Measurements from ENCODE around the gene SLC4A8. TPM values are rescaled to one million over a fixed set of nuclear protein-coding genes. Genes with fewer than 3 reads are reported as not detected.

The SLC4A8 gene
- total RNA-seq, 2 experiments from 2014 or later, result 1.3 to 1.8 TPM

DNA sequence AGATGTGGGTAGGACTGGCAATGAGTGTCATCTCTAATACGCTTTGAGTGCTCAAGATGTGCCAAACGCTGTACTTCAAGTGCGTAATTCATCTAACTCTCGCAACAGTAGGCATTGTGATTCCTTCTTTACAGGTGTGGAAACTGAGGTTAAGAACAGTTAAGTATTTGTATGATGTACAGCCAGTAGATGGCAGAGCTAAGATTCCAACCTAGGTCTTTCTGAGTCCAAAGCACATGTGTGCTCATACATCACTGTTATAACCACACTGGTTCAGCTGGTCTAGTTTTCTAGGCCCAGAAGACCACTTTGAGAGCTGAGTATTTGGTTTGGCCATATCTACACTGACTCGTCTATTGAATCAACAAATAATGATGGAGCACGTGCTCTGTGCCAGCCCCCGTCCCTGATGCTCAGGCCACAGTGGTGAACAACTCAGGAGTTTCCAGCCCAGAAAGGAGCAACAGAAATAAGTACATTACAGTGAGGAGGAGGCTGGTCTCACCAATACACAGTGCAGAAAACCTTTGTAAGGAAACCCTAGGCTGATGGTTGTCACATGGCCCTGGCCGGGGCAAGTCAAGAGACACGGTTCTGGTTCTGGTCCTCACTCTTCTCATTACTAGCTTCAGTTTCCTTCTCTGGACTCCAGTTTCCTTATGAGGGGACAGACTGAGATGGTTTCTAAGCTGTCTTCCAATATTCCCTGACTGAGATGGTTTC lies 97.1 kb downstream of the SLC4A8 start:
- Histone ChIP-seq H3K27ac (ENCODE audit: low read depth in 1 of 2, low read length in 2 of 2) (no peak overlapping the region), H3K4me3 (ENCODE audit: low read length) (no peak overlapping the region), H3K9me3 (ENCODE audit: control insufficient read depth in 1 of 2, insufficient read depth in 1 of 2, low read length in 2 of 2) (no peaks in the 10 kb centered on the region), H3K27me3 (ENCODE audit: control insufficient read depth in 1 of 2, insufficient read depth in 2 of 2, low read length in 2 of 2) (no peaks in the 10 kb centered on the region), H3K4me1 (ENCODE audit: insufficient read depth, low read length) (no peaks in the 10 kb centered on the region), H3K36me3 (ENCODE audit: insufficient read depth, low read length) (no peaks in the 10 kb centered on the region)
- intact Hi-C loops (cut with DNase I, micrococcal nuclease), result no loop called here
- no peaks in the 10 kb centered on the region for H3K9me3 Mint-ChIP-seq
- H3K27me3 Mint-ChIP-seq, result no peaks in the 10 kb centered on the region
- ATAC-seq (ENCODE audit: poor library complexity) (no peak), DNase-seq (no peak)
- no peak overlapping the region for H3K4me3 Mint-ChIP-seq
- no peaks in the 10 kb centered on the region for H3K36me3 Mint-ChIP-seq (ENCODE audit: low read depth)
- no peak overlapping the region for H3K27ac Mint-ChIP-seq
- CTCF ChIA-PET, result interaction anchor here (1.5 to 1.9 kb wide), 2 partner anchors 10 to 101 kb away, joined by 5 read pairs; no protein-coding TSS in a partner anchor
- TF ChIP-seq, protein P1, sequence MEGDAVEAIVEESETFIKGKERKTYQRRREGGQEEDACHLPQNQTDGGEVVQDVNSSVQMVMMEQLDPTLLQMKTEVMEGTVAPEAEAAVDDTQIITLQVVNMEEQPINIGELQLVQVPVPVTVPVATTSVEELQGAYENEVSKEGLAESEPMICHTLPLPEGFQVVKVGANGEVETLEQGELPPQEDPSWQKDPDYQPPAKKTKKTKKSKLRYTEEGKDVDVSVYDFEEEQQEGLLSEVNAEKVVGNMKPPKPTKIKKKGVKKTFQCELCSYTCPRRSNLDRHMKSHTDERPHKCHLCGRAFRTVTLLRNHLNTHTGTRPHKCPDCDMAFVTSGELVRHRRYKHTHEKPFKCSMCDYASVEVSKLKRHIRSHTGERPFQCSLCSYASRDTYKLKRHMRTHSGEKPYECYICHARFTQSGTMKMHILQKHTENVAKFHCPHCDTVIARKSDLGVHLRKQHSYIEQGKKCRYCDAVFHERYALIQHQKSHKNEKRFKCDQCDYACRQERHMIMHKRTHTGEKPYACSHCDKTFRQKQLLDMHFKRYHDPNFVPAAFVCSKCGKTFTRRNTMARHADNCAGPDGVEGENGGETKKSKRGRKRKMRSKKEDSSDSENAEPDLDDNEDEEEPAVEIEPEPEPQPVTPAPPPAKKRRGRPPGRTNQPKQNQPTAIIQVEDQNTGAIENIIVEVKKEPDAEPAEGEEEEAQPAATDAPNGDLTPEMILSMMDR (IDR thresholded peaks at IDR 0.05), result no peak
- H3K4me1 Mint-ChIP-seq (ENCODE audit: low read depth), result no peaks in the 10 kb centered on the region
- POLR2A ChIA-PET, result no interaction called here

- H3K36me3 Mint-ChIP-seq (ENCODE audit: low read depth), result no peaks in the 10 kb centered on the region
- POLR2A ChIA-PET, result no interaction called here
- H3K27ac ChIP-seq (ENCODE audit: low read depth in 1 of 2, low read length in 2 of 2), result no peak overlapping the region
- H3K4me1 Mint-ChIP-seq (ENCODE audit: low read depth), result no peaks in the 10 kb centered on the region
- TF ChIP-seq, protein P1 (IDR thresholded peaks at IDR 0.05), result no peak
- ATAC-seq (ENCODE audit: poor library complexity), result no peak
- no peaks in the 10 kb centered on the region for H3K27me3 ChIP-seq (ENCODE audit: control insufficient read depth in 1 of 2, insufficient read depth in 2 of 2, low read length in 2 of 2)
- no peaks in the 10 kb centered on the region for H3K4me1 ChIP-seq (ENCODE audit: insufficient read depth, low read length)
- intact Hi-C loops (cut with DNase I, micrococcal nuclease), result no loop called here
- H3K9me3 Mint-ChIP-seq, result no peaks in the 10 kb centered on the region
- H3K9me3 ChIP-seq (ENCODE audit: control insufficient read depth in 1 of 2, insufficient read depth in 1 of 2, low read length in 2 of 2), result no peaks in the 10 kb centered on the region
- H3K4me3 Mint-ChIP-seq, result no peak overlapping the region
- no peak overlapping the region for H3K4me3 ChIP-seq (ENCODE audit: low read length)
- CTCF ChIA-PET, result interaction anchor here (1.5 to 1.9 kb wide), 2 partner anchors 9 to 102 kb away, joined by 5 read pairs; no protein-coding TSS in a partner anchor
- H3K27ac Mint-ChIP-seq, result no peak overlapping the region
- no peak for DNase-seq
- H3K36me3 ChIP-seq (ENCODE audit: insufficient read depth, low read length), result no peaks in the 10 kb centered on the region
- no peaks in the 10 kb centered on the region for H3K27me3 Mint-ChIP-seq
Measured at GRCh38 chr12:51522696-51523095, 98.1 kb downstream of the SLC4A8 start.

DNA sequence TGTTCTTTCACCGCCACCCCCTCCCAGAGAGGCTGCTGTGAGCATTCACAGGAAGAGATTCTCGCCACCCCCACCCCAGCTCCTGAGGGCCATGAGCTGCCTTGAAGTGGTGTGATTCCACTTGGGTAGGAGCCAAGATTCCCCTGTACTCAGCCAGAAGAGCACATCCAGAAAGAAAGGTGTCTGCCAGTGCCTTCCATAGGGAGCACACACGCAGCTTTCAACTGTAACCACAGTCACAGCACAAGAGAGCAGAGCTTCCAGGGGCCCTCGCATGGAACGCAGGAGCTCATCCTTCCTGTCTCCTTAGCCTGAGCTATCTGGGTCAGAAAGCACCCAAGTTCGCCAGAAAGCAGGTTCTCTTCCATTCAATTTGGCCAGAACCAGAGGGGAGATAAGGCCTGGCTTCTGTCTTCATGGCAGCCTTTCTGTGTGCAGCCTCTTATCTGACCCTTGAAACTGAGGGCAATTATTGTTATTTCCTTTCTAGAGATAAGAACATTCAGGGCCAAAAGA lies 99.8 kb downstream of the SLC4A8 start:
- TF ChIP-seq, protein P1 (IDR thresholded peaks at IDR 0.05), result no peak
- DNase-seq (no peak), ATAC-seq (ENCODE audit: poor library complexity) (no peak)
- Histone ChIP-seq H3K4me1 (ENCODE audit: insufficient read depth, low read length) (no peaks in the 10 kb centered on the region), H3K9me3 (ENCODE audit: control insufficient read depth in 1 of 2, insufficient read depth in 1 of 2, low read length in 2 of 2) (no peaks in the 10 kb centered on the region), H3K36me3 (ENCODE audit: insufficient read depth, low read length) (no peaks in the 10 kb centered on the region), H3K27me3 (ENCODE audit: control insufficient read depth in 1 of 2, insufficient read depth in 2 of 2, low read length in 2 of 2) (no peaks in the 10 kb centered on the region), H3K27ac (ENCODE audit: low read depth in 1 of 2, low read length in 2 of 2) (no peak overlapping the region), H3K4me3 (ENCODE audit: low read length) (no peak overlapping the region)
- ChIA-PET CTCF (no interaction called here), POLR2A (interaction anchor here (0.5 to 1.7 kb wide), 2 partner anchors 54 to 120 kb away, joined by 3 to 5 read pairs; no protein-coding TSS in a partner anchor)
- Mint-ChIP-seq H3K9me3 (no peaks in the 10 kb centered on the region), H3K27ac (no peak overlapping the region), H3K4me3 (no peak overlapping the region), H3K36me3 (ENCODE audit: low read depth) (no peaks in the 10 kb centered on the region), H3K4me1 (ENCODE audit: low read depth) (no peaks in the 10 kb centered on the region), H3K27me3 (no peaks in the 10 kb centered on the region)
- intact Hi-C loops (cut with DNase I, micrococcal nuclease), result no loop called here

Measured in CD4-positive, alpha-beta T cell (primary cell).